Astrocyte of the spinal cord (primary cell): ENCODE data around the gene NUP188.

Experiments used
- DNase-seq: peaks from one replicate; pipeline ENCODE4 v3.0.0; 2011; ENCODE audit warnings: low read depth, low spot score
- H3K4me3 ChIP-seq: 2 replicates; pipeline ENCODE4 v1.5.1; 2011; ENCODE audit warnings: low read depth, mild to moderate bottlenecking, low read length, moderate library complexity
- CTCF ChIP-seq: IDR thresholded peaks from 2 replicates; pipeline ENCODE4 v1.5.1; 2012; ENCODE audit warnings: low read depth, mild to moderate bottlenecking, low read length, inconsistent platforms
- in situ Hi-C: cut with HindIII; loops from 2 replicates; pipeline ENCODE4 v1.10.0; 2017; ENCODE audit warnings: low sequenced_read_pairs

The NUP188 gene

GRCh38 chr9:128902351-128903078 lies 45.0 kb upstream of the NUP188 start:
- H3K4me3 ChIP-seq, result no peak overlapping the region
- DNase-seq, result no peak
- in situ Hi-C loops, result no loop called here
- TF ChIP-seq CTCF, result no peak

- no peak for DNase-seq
- in situ Hi-C loops, result no loop called here
- H3K4me3 ChIP-seq, result no peak overlapping the region
- TF ChIP-seq CTCF, result no peak
Measured at GRCh38 chr9:128903079-128903461, 44.4 kb upstream of the NUP188 start.

DNA sequence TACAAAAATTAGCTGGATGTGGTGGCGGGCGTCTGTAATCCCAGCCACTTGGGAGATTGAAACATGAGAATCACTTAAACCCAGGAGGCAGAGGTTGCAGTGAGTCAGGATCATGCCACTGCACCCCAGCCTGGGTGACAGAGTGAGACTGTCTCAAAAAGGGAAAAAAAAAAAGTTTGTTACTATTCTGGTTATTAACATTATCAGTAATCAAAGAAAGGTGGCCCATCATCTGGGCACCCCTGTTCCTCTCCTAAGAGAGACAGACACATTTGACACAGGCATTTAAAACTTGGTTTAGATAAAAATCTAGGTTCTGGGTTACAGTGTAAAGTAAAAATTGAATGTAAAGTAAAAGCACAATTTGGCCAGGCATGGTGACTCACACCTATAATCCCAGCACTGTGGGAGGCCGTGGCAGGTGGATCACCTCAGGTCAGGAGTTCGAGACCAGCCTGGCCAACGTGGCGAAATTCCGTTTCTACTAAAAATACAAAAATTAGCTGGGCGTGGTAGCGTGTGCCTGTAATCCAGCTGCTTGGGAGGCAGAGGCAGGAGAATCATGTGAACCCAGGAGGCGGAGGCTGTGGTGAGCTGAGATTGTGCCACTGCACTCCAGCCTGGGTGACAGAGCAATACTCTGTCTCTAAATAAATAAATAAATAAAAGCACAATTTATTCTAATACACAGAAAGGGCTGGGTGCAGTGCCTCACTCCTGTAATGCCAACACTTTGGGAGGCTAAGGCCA lies 43.5 kb upstream of the NUP188 start:
- no peak overlapping the region for H3K4me3 ChIP-seq
- DNase-seq, result no peak
- TF ChIP-seq CTCF, result no peak
- in situ Hi-C loops, result no loop called here

DNA sequence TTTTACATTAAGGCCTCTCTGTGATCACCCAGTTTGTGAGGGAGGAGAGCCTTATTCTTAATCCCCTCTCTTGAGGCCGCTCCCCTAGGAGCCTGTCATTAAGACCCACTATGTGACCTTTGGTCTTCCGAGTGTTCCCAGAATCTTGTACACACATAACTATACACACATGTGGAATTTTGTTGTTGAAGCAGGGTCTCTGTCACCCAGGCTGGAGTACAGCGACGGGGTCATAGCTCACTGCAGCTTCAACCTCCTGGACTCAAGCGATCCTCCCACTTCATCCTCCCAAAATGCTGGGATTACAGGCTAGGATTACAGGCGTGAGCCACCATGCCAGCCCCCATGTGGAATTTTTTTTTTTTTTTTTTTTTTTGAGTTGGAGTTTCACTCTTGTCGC lies 41.5 kb upstream of the NUP188 start:
- DNase-seq, result no peak
- no peak overlapping the region for H3K4me3 ChIP-seq
- in situ Hi-C loops, result no loop called here
- TF ChIP-seq CTCF, result no peak

DNA sequence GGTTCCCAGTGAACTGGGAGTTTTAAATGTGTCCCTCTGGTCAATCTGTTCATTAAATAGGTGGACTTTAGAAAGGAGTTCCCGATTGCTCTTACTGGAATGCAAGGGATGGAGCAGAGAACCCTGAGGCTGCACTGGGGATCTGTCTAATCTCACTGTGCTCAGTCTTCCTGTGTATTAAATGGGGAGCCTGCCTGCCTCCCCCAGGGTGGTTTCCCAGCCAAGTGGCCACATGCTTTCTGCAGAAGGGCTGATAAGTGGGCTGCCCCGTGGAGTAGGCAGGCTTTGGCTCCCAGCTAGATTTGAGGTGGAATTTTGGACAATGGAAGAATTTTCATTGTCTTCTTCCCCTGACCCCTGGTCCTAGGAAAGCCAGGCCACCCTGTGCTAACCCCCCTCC lies 40.8 kb upstream of the NUP188 start:
- TF ChIP-seq CTCF, result no peak
- no peak overlapping the region for H3K4me3 ChIP-seq
- no peak for DNase-seq
- in situ Hi-C loops, result no loop called here

DNA sequence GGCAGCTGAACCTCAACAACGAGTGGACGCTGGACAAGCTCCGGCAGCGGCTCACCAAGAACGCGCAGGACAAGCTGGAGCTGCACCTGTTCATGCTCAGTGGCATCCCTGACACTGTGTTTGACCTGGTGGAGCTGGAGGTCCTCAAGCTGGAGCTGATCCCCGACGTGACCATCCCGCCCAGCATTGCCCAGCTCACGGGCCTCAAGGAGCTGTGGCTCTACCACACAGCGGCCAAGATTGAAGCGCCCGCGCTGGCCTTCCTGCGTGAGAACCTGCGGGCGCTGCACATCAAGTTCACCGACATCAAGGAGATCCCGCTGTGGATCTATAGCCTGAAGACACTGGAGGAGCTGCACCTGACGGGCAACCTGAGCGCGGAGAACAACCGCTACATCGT lies 39.1 kb upstream of the NUP188 start:
- in situ Hi-C loops, result no loop called here
- no peak for TF ChIP-seq CTCF
- no peak for DNase-seq
- no peak overlapping the region for H3K4me3 ChIP-seq
